Lung (tissue), 12 donors: ENCODE measurements around the gene RPH3AL. TPM values are rescaled to one million over a fixed set of nuclear protein-coding genes. Genes with fewer than 3 reads are reported as not detected.

Source experiments
- ATAC-seq: fragments of 200-7000 bp; cut with Tn5 transposase; one replicate; pipeline ENCODE4 v1.9.1; 2020; ENCODE audit warnings: moderate number of reproducible peaks; ENCODE audit not compliant: insufficient read depth, low FRiP score
- DNase-seq, 3 donors: peaks; one replicate each; pipeline ENCODE4 v3.0.0-alpha.2; 2013 to 2017
- H3K27ac ChIP-seq, 2 donors: one replicate each; pipeline ENCODE4 v1.5.1; 2013; ENCODE audit warnings: mild to moderate bottlenecking in 2 of 2, moderate library complexity in 2 of 2, control low read depth in 1 of 2, inconsistent platforms in 1 of 2, low read depth in 1 of 2, low read length in 1 of 2
- H3K27me3 ChIP-seq, 3 donors: one replicate each; pipeline ENCODE4 v1.5.1; 2013; ENCODE audit warnings: low read length in 2 of 3; ENCODE audit not compliant: control insufficient read depth in 3 of 3, insufficient read depth in 3 of 3
- H3K36me3 ChIP-seq, 4 donors: one replicate each; pipeline ENCODE4 v1.5.1; 2013; ENCODE audit warnings: low read length in 4 of 4, mild to moderate bottlenecking in 1 of 4, moderate library complexity in 1 of 4; ENCODE audit not compliant: control insufficient read depth in 4 of 4, insufficient read depth in 4 of 4
- H3K4me1 ChIP-seq, 5 donors: one replicate each; pipeline ENCODE4 v1.5.1; 2013; ENCODE audit warnings: low read length in 5 of 5, mild to moderate bottlenecking in 2 of 5, moderate library complexity in 1 of 5; ENCODE audit not compliant: control insufficient read depth in 5 of 5, insufficient read depth in 5 of 5
- H3K4me3 ChIP-seq: one replicate; pipeline ENCODE4 v1.5.1; 2013; ENCODE audit warnings: mild to moderate bottlenecking, control low read depth, moderate library complexity
- H3K9ac ChIP-seq, 2 donors: one replicate each; pipeline ENCODE4 v1.5.1; 2013; ENCODE audit warnings: low read length in 2 of 2, control low read depth in 1 of 2; ENCODE audit not compliant: insufficient read depth in 1 of 2
- H3K9me3 ChIP-seq, 4 donors: one replicate each; pipeline ENCODE4 v1.5.1; 2013; ENCODE audit warnings: low read length in 3 of 4, mild to moderate bottlenecking in 1 of 4, moderate library complexity in 1 of 4; ENCODE audit not compliant: control insufficient read depth in 4 of 4, insufficient read depth in 3 of 4
- WGBS, 2 donors: extraction: QIAGEN DNeasy Blood & Tissue Kit; methylation state at CpG; one replicate each; pipeline ENCODE4 v1.1.7; 2013; 5-methylcytosine and 5-hydroxymethylcytosine counted together
- polyA plus RNA-seq, 2 donors: library from polyadenylated mRNA; stranded (reverse); fragments of 200-250 nt; gene quantifications; one replicate each; pipeline ENCODE4 v1.2.1, GENCODE V29; 2013
- total RNA-seq, 2 donors: library from RNA; depleted of rRNA in 1 of 2; stranded (reverse); fragments of >200 nt in 1 of 2; gene quantifications; one replicate each; pipeline ENCODE4 v1.2.1, GENCODE V29; 2014 to 2021
- TF ChIP-seq, protein P1 (sequence below): IDR thresholded peaks from 2 replicates; pipeline ENCODE4 v1.5.1; 2012; ENCODE audit warnings: mild to moderate bottlenecking; ENCODE audit errors: control extremely low read depth, extremely low read depth
- donor health status: control.
- donor health status: control.
- donor health status: Bipolar disorder and iron deficiency.
- donor health status: healthy.
- donor health status: DM: yes; HTN: yes; CAD: no.

Gene RPH3AL
- total and polyA plus RNA-seq, 4 donors: 19.5 to 76.6 (median 21.6) TPM

GRCh38 chr17:347309-347899 lies 5.2 kb downstream of the RPH3AL start:
- no peaks in the 10 kb centered on the region for H3K36me3 ChIP-seq
- H3K27ac ChIP-seq: peak overlapping the region; percentile 21 to 74
- H3K9ac ChIP-seq: no peak overlapping the region
- H3K4me1 ChIP-seq: peaks cover 0 to 31% (median 19%) of the 10 kb centered on the region in 5 donors
- DNase-seq (no peak), ATAC-seq (no peak)
- no peaks in the 10 kb centered on the region for H3K27me3 ChIP-seq
- peaks cover 0 to 1% (median 0%) of the 10 kb centered on the region in 4 donors for H3K9me3 ChIP-seq
- TF ChIP-seq, protein P1, sequence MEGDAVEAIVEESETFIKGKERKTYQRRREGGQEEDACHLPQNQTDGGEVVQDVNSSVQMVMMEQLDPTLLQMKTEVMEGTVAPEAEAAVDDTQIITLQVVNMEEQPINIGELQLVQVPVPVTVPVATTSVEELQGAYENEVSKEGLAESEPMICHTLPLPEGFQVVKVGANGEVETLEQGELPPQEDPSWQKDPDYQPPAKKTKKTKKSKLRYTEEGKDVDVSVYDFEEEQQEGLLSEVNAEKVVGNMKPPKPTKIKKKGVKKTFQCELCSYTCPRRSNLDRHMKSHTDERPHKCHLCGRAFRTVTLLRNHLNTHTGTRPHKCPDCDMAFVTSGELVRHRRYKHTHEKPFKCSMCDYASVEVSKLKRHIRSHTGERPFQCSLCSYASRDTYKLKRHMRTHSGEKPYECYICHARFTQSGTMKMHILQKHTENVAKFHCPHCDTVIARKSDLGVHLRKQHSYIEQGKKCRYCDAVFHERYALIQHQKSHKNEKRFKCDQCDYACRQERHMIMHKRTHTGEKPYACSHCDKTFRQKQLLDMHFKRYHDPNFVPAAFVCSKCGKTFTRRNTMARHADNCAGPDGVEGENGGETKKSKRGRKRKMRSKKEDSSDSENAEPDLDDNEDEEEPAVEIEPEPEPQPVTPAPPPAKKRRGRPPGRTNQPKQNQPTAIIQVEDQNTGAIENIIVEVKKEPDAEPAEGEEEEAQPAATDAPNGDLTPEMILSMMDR: no peak
- 67 to 83% methylated on average over 5 of the region's 5 CpGs for WGBS, 2 donors
- no peak overlapping the region for H3K4me3 ChIP-seq

DNA sequence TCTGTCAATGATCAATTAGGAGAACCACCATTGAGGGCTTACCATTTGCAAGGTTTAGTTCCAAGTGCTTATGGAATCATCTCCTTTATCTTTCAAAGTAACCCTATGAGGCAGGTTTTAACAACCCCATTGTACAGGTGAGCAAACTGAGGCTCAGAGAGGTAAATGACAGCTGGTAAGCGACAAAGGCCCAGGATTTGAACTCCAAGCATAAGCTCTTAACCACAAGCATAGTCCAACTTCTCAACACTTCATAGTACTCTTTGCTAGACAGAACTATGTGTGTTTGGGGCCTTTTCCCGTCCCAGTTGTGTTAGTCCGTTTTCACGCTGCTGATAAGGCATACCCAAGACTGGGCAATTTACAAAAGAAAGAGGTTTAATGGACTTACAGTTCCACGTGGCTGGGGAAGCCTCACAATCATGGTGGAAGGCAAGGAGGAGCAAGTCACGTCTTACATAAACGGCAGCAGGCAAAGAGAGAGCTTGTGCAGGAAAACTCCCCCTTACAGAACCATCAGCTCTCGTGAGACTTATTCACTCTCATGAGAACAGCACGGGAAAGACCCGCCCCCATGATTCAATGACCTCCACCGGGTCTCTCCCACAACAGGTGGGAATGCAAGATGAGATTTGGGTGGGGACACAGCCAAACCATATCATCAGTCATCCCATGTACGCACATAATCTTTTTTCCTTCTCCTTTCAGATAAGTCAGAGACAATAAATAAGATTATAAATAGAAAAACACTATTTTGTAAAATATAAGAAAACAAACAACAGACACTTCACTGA lies 6.4 kb downstream of the RPH3AL start:
- Histone ChIP-seq H3K4me1 (peaks cover 0 to 24% (median 6%) of the 10 kb centered on the region in 5 donors), H3K9ac (no peak overlapping the region), H3K36me3 (no peaks in the 10 kb centered on the region), H3K27ac (no peak overlapping the region), H3K27me3 (no peaks in the 10 kb centered on the region), H3K4me3 (no peak overlapping the region), H3K9me3 (peaks cover 0 to 1% (median 0%) of the 10 kb centered on the region in 4 donors)
- DNase-seq: no peak
- TF ChIP-seq, protein P1: no peak
- ATAC-seq: no peak
- WGBS, 2 donors: 85 to 91% methylated on average over 12 of the region's 12 CpGs

DNA sequence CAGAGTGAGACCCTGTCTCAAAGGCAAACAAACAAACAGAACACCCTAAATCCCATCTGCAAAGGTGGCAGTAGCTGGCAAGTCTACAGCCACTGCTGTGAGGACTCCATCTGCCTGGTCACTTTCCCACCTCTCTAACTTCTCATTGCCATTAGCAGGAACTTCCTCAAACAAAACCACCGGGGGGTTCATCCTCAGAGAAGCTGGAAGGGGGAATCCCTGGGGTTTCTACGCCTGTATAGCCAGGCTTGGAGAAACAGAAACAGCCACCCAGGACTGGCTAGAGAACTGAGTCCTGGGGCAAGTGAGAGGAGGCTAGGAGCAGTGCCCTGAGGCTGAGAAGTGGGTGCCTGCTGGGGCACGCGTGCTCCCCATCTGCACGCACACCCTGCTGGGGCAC lies 7.3 kb downstream of the RPH3AL start:
- no peaks in the 10 kb centered on the region for H3K36me3 ChIP-seq
- WGBS, 2 donors: 67 to 80% methylated on average over 5 of the region's 5 CpGs
- H3K9ac ChIP-seq: no peak overlapping the region
- peaks cover 0 to 1% (median 0%) of the 10 kb centered on the region in 4 donors for H3K9me3 ChIP-seq
- DNase-seq: no peak
- no peak overlapping the region for H3K4me3 ChIP-seq
- H3K4me1 ChIP-seq: peaks cover 0 to 17% (median 3%) of the 10 kb centered on the region in 5 donors
- no peaks in the 10 kb centered on the region for H3K27me3 ChIP-seq
- TF ChIP-seq, protein P1: no peak
- ATAC-seq: no peak
- no peak overlapping the region for H3K27ac ChIP-seq
